ENCODE measurements around the gene ATP11A. TPM values are rescaled to one million over a fixed set of nuclear protein-coding genes. Genes with fewer than 3 reads are reported as not detected.

Gene ATP11A
- total RNA-seq, 2 experiments from 2014 or later = 28.8 to 30.2 TPM

DNA sequence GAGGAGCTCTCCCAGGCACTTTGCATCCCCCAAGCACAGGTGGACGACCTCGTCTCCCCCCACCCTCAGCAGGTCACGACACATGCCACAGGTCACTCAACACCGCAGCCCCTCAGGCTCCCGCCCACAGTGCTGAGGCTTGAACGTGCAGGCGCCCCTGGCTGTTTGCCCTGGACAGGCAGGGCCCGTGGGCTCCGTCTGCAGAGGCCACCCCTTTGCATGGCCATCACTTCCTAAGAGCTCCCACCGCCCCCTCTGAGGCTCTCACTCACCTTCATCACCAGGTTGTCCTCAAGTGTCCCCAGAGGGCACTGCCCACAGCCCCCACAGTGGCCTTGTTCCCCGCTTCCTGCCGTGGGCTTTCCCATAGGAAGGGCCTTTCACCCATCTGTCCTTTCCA is 147.1 kb downstream of the ATP11A start:
- DNase-seq = no peak
- peaks cover 30% of the 10 kb centered on the region for H3K36me3 Mint-ChIP-seq (ENCODE audit: low read depth)
- H3K27ac Mint-ChIP-seq = no peak overlapping the region
- no peak for ATAC-seq
- intact Hi-C loops (cut with micrococcal nuclease) = no loop called here
- H3K27me3 Mint-ChIP-seq = no peaks in the 10 kb centered on the region
- H3K4me1 Mint-ChIP-seq (ENCODE audit: low read depth) = no peaks in the 10 kb centered on the region
- no peak overlapping the region for H3K4me3 Mint-ChIP-seq
- no peak for TF ChIP-seq CTCF (IDR thresholded peaks at IDR 0.05)
- CTCF ChIA-PET = no interaction called here
- no peaks in the 10 kb centered on the region for H3K9me3 Mint-ChIP-seq
- POLR2A ChIA-PET = no interaction called here

DNA sequence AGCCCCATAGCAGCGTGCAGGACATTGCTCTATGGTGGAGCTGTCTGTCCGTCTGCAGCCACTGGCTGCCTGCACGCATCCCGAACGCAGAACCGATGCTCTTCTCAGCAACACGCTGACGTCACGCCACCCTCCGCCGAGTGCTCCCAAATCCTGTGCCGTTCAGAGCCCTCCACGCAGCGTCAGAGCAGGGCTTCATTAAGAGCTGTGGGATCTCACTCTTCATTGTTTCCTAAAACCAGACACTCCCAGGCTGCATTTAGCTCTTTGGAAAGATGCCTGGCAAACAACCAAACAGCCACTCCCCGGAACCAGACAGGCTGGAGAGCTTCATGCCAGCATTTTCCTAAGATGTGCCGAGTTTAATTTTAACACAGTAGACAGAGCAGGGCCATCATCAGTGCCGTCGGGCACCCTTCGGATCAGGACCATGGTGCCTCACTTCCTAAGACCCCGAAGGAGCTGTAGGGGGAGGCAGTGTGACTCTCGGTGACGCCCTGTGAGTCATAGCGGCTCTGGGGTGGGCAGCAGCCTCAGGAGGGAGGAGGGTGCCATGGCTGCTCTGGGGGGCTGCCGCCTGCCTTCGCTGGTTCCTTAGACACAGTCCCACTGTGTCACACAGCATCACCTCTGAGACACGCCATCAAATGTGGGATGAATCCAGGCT is 147.7 kb downstream of the ATP11A start:
- Mint-ChIP-seq H3K4me1 (ENCODE audit: low read depth) (no peaks in the 10 kb centered on the region), H3K36me3 (ENCODE audit: low read depth) (peaks cover 27% of the 10 kb centered on the region), H3K9me3 (no peaks in the 10 kb centered on the region), H3K27ac (no peak overlapping the region), H3K27me3 (no peaks in the 10 kb centered on the region), H3K4me3 (no peak overlapping the region)
- POLR2A ChIA-PET = no interaction called here
- no peak for DNase-seq
- no peak for ATAC-seq
- intact Hi-C loops (cut with micrococcal nuclease) = no loop called here
- CTCF ChIA-PET = no interaction called here
- no peak for TF ChIP-seq CTCF (IDR thresholded peaks at IDR 0.05)

- intact Hi-C loops (cut with micrococcal nuclease) = no loop called here
- Mint-ChIP-seq H3K27me3 (no peaks in the 10 kb centered on the region), H3K9me3 (no peaks in the 10 kb centered on the region), H3K4me1 (ENCODE audit: low read depth) (no peaks in the 10 kb centered on the region), H3K4me3 (no peak overlapping the region), H3K27ac (no peak overlapping the region), H3K36me3 (ENCODE audit: low read depth) (peaks cover 26% of the 10 kb centered on the region)
- TF ChIP-seq CTCF (IDR thresholded peaks at IDR 0.05) = no peak
- DNase-seq = no peak
- ATAC-seq = no peak
- ChIA-PET CTCF (no interaction called here), POLR2A (no interaction called here)
Observed at GRCh38 chr13:112838038-112838841, 148.4 kb downstream of the ATP11A start.

DNA sequence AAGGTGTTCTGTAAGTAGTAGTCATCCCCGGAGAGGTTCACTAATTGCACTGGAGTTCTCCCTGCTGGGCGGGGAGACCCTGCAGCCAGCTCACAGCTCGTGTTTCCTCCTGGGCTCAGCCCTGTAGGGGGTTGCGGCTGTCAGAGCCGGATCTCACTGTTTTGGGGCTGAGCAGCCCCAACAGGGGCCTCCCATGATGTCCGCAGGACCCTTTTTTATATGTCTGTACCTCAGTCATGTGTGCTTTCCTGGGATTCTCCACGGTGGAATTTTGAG is 148.9 kb downstream of the ATP11A start:
- ChIA-PET POLR2A (no interaction called here), CTCF (no interaction called here)
- Mint-ChIP-seq H3K4me1 (ENCODE audit: low read depth) (no peaks in the 10 kb centered on the region), H3K4me3 (no peak overlapping the region), H3K36me3 (ENCODE audit: low read depth) (peaks cover 27% of the 10 kb centered on the region), H3K27me3 (no peaks in the 10 kb centered on the region), H3K9me3 (no peaks in the 10 kb centered on the region), H3K27ac (no peak overlapping the region)
- ATAC-seq = no peak
- intact Hi-C loops (cut with micrococcal nuclease) = no loop called here
- no peak for DNase-seq
- TF ChIP-seq CTCF (IDR thresholded peaks at IDR 0.05) = no peak

- no peak for TF ChIP-seq CTCF (IDR thresholded peaks at IDR 0.05)
- Mint-ChIP-seq H3K9me3 (no peaks in the 10 kb centered on the region), H3K27ac (no peak overlapping the region), H3K36me3 (ENCODE audit: low read depth) (peaks cover 24% of the 10 kb centered on the region), H3K27me3 (no peaks in the 10 kb centered on the region), H3K4me1 (ENCODE audit: low read depth) (no peaks in the 10 kb centered on the region), H3K4me3 (no peak overlapping the region)
- no peak for DNase-seq
- no peak for ATAC-seq
- intact Hi-C loops (cut with micrococcal nuclease) = no loop called here
- ChIA-PET POLR2A (no interaction called here), CTCF (no interaction called here)
Observed at GRCh38 chr13:112839356-112840105, 149.7 kb downstream of the ATP11A start.
